GM23338 (cell line): Measurements from ENCODE around the gene HOXA5. TPM values are rescaled to one million over a fixed set of nuclear protein-coding genes. Genes with fewer than 3 reads are reported as not detected.
A peak's percentile ranks its signal among the peaks of the same experiment; 100 is the strongest.

Experiments used
- ATAC-seq: fragments of 200-7000 bp; cut with Tn5 transposase; 3 replicates; pipeline ENCODE4 v1.9.1; 2020
- DNase-seq: peaks from one replicate; pipeline ENCODE4 v3.0.0-alpha.2; 2015; ENCODE audit warnings: low spot score
- H2AFZ ChIP-seq: fragments of 200-600 bp; sonication (generic); 2 replicates; pipeline ENCODE4 v1.8.0; 2016; ENCODE audit warnings: antibody characterized with exemption, mild to moderate bottlenecking, moderate library complexity
- H3F3A ChIP-seq: fragments of 200-600 bp; sonication (generic); replicated peaks from 2 replicates; pipeline ENCODE4 v1.8.0; 2017; ENCODE audit warnings: antibody characterized with exemption, mixed run types, low read depth
- H3K27ac ChIP-seq: fragments of 200-600 bp; sonication (generic); 2 replicates; pipeline ENCODE4 v1.6.1; 2016; ENCODE audit warnings: low read depth
- H3K27me3 ChIP-seq: fragments of 200-600 bp; sonication (generic); 2 replicates; pipeline ENCODE4 v1.8.0; 2016; ENCODE audit warnings: mild to moderate bottlenecking, mixed run types, moderate library complexity; ENCODE audit not compliant: insufficient read depth
- H3K36me3 ChIP-seq: fragments of 200-600 bp; sonication (generic); 2 replicates; pipeline ENCODE4 v1.8.0; 2016; ENCODE audit warnings: mild to moderate bottlenecking; ENCODE audit not compliant: insufficient read depth
- H3K4me1 ChIP-seq: fragments of 200-600 bp; sonication (generic); 2 replicates; pipeline ENCODE4 v1.8.0; 2016; ENCODE audit warnings: mild to moderate bottlenecking, moderate library complexity; ENCODE audit not compliant: insufficient read depth
- H3K4me2 ChIP-seq: fragments of 200-600 bp; sonication (generic); 2 replicates; pipeline ENCODE4 v1.7.1; 2017; ENCODE audit warnings: mixed run types
- H3K4me3 ChIP-seq: fragments of 200-600 bp; sonication (generic); 2 replicates; pipeline ENCODE4 v1.6.1; 2016; ENCODE audit warnings: mixed run types
- H3K79me2 ChIP-seq: fragments of 200-600 bp; sonication (generic); replicated peaks from 2 replicates; pipeline ENCODE4 v1.8.0; 2017; ENCODE audit warnings: mild to moderate bottlenecking; ENCODE audit not compliant: insufficient read depth
- H3K9me2 ChIP-seq: fragments of 200-600 bp; sonication (generic); 2 replicates; pipeline ENCODE4 v1.8.0; 2017; ENCODE audit not compliant: insufficient read depth
- H4K20me1 ChIP-seq: fragments of 200-600 bp; sonication (generic); replicated peaks from 2 replicates; pipeline ENCODE4 v1.8.0; 2017; ENCODE audit warnings: mild to moderate bottlenecking; ENCODE audit not compliant: insufficient read depth
- H3K27ac Mint-ChIP-seq: 2 replicates; pipeline ENCODE4 v1.8.0; 2020; ENCODE audit warnings: inconsistent platforms, mild to moderate bottlenecking, moderate library complexity, mixed read lengths
- H3K27me3 Mint-ChIP-seq: 3 replicates; pipeline ENCODE4 v1.8.0; 2022; ENCODE audit warnings: low read depth, mild to moderate bottlenecking, moderate library complexity, mixed read lengths, inconsistent platforms; ENCODE audit not compliant: insufficient read depth, poor library complexity
- H3K36me3 Mint-ChIP-seq: 3 replicates; pipeline ENCODE4 v1.8.0; 2021; ENCODE audit warnings: low read depth, mild to moderate bottlenecking, inconsistent platforms, moderate library complexity, mixed read lengths
- H3K4me1 Mint-ChIP-seq: 3 replicates; pipeline ENCODE4 v1.8.0; 2020; ENCODE audit warnings: mild to moderate bottlenecking, inconsistent platforms, mixed read lengths
- H3K4me3 Mint-ChIP-seq: 3 replicates; pipeline ENCODE4 v1.8.0; 2021; ENCODE audit warnings: moderate library complexity, mild to moderate bottlenecking, inconsistent platforms, mixed read lengths
- H3K9me3 Mint-ChIP-seq: 3 replicates; pipeline ENCODE4 v1.8.0; 2020; ENCODE audit warnings: moderate library complexity, mild to moderate bottlenecking, inconsistent platforms, mixed read lengths
- CTCF ChIP-seq, 2 experiments: fragments of 200-600 bp in 1 of 2; sonication (generic) in 1 of 2; conservative IDR thresholded peaks; 2 replicates each; pipeline versions ENCODE4 v1.5.1 to v1.6.1; 2016 to 2017; ENCODE audit warnings: antibody characterized with exemption in 2 of 2, low read depth in 2 of 2, mild to moderate bottlenecking in 2 of 2, moderate library complexity in 1 of 2
- EZH2 ChIP-seq: fragments of 200-600 bp; sonication (generic); IDR thresholded peaks from one replicate; pipeline ENCODE4 v1.8.0; 2017; ENCODE audit warnings: antibody characterized with exemption, mild to moderate bottlenecking, low read depth; ENCODE audit not compliant: unreplicated experiment
- EZH2phosphoT487 ChIP-seq: fragments of 200-600 bp; sonication (generic); IDR thresholded peaks from one replicate; pipeline ENCODE4 v1.8.1; 2018; ENCODE audit warnings: antibody characterized with exemption; ENCODE audit not compliant: unreplicated experiment
- POLR2AphosphoS5 ChIP-seq: IDR thresholded peaks from 2 replicates; pipeline ENCODE4 v1.6.1; 2016; ENCODE audit warnings: antibody characterized with exemption, low read depth
- STAT1 ChIP-seq: IDR thresholded peaks from one replicate; pipeline ENCODE4 v1.6.1; 2016; ENCODE audit warnings: antibody characterized with exemption; ENCODE audit not compliant: unreplicated experiment
- polyA plus RNA-seq: library from polyadenylated mRNA; unstranded; fragments of >200 nt; fragmentation: Nextera tagmentation; extraction: Ambion mirVana; gene quantifications from 2 replicates; pipeline ENCODE4 v1.2.1, GENCODE V29; 2016
- total RNA-seq: library from RNA; depleted of rRNA; stranded (reverse); fragments of >200 nt; shearing (Covaris generic); gene quantifications from 2 replicates; pipeline ENCODE4 v1.2.3, GENCODE V29; 2014

HOXA5 gene
- total and polyA plus RNA-seq, 2 experiments from 2014 or later = not detected

- no peak overlapping the region for H3K4me3 Mint-ChIP-seq
- H3K27ac ChIP-seq = no peak overlapping the region
- no peaks in the 10 kb centered on the region for H3K79me2 ChIP-seq
- H2AFZ ChIP-seq = no peak overlapping the region
- H3K27me3 Mint-ChIP-seq = peaks cover 96% of the 10 kb centered on the region
- H3K36me3 ChIP-seq = no peaks in the 10 kb centered on the region
- DNase-seq = no peak
- ATAC-seq = no peak
- no peak overlapping the region for H3K27ac Mint-ChIP-seq
- H3F3A ChIP-seq = peaks cover 47% of the 10 kb centered on the region
- TF ChIP-seq EZH2 (peak; percentile 60), POLR2AphosphoS5 (no peak)
- no peak overlapping the region for H3K4me3 ChIP-seq
- H3K27me3 ChIP-seq = peaks cover 97% of the 10 kb centered on the region
- H3K36me3 Mint-ChIP-seq = no peaks in the 10 kb centered on the region
- peaks cover 63% of the 10 kb centered on the region for H4K20me1 ChIP-seq
- peaks cover 30% of the 10 kb centered on the region for H3K4me1 ChIP-seq
- H3K9me2 ChIP-seq = no peaks in the 10 kb centered on the region
- peaks cover 10% of the 10 kb centered on the region; the same call in 1 of the 3 replicates for H3K9me3 Mint-ChIP-seq
- peaks cover 10% of the 10 kb centered on the region for H3K4me1 Mint-ChIP-seq
- 0 out of 2 replicates have a peak overlapping the region, but pooled peaks have one; percentile 57 for H3K4me2 ChIP-seq
Observed at GRCh38 chr7:27118580-27118979, 24.9 kb downstream of the HOXA5 start.

GRCh38 chr7:27117887-27118491 lies 25.5 kb downstream of the HOXA5 start:
- no peak overlapping the region for H2AFZ ChIP-seq
- H3K9me3 Mint-ChIP-seq = peaks cover 8% of the 10 kb centered on the region; the same call in 1 of the 3 replicates
- H3K36me3 ChIP-seq = no peaks in the 10 kb centered on the region
- H3K9me2 ChIP-seq = no peaks in the 10 kb centered on the region
- H3F3A ChIP-seq = peaks cover 48% of the 10 kb centered on the region
- peaks cover 95% of the 10 kb centered on the region for H3K27me3 Mint-ChIP-seq
- 0 out of 2 replicates have a peak overlapping the region, but pooled peaks have one; percentile 32 for H3K4me3 ChIP-seq
- no peaks in the 10 kb centered on the region for H3K36me3 Mint-ChIP-seq
- no peak overlapping the region; the same call in 2 of the 3 replicates for H3K4me3 Mint-ChIP-seq
- H3K4me1 ChIP-seq = peaks cover 34% of the 10 kb centered on the region
- ATAC-seq (no peak), DNase-seq (peak; percentile 44)
- peak overlapping the region; percentile 57 for H3K4me2 ChIP-seq
- H3K4me1 Mint-ChIP-seq = peaks cover 9% of the 10 kb centered on the region
- no peak overlapping the region for H3K27ac Mint-ChIP-seq
- H3K27me3 ChIP-seq = peaks cover 97% of the 10 kb centered on the region
- TF ChIP-seq POLR2AphosphoS5 (no peak), CTCF (conservative IDR thresholded peaks at IDR 0.05; ENCODE audit: low read depth in 2 of 2) (no peak), EZH2 (peak; percentile 89), EZH2phosphoT487 (peak; percentile 71)
- H3K79me2 ChIP-seq = no peaks in the 10 kb centered on the region
- H4K20me1 ChIP-seq = peaks cover 62% of the 10 kb centered on the region
- no peak overlapping the region for H3K27ac ChIP-seq

GRCh38 chr7:27116962-27117886 lies 26.3 kb downstream of the HOXA5 start:
- peak overlapping the region; percentile 57; the same call in 1 of the 2 replicates for H3K4me2 ChIP-seq
- no peak overlapping the region for H3K27ac ChIP-seq
- H3K27me3 ChIP-seq = peaks cover 97% of the 10 kb centered on the region
- H2AFZ ChIP-seq = no peak overlapping the region
- DNase-seq = peak; percentile 75
- peaks cover 4% of the 10 kb centered on the region; the same call in 1 of the 3 replicates for H3K9me3 Mint-ChIP-seq
- H3K27me3 Mint-ChIP-seq = peaks cover 95% of the 10 kb centered on the region
- H3K9me2 ChIP-seq = no peaks in the 10 kb centered on the region
- H3K4me1 Mint-ChIP-seq = peaks cover 9% of the 10 kb centered on the region
- H3K36me3 Mint-ChIP-seq = no peaks in the 10 kb centered on the region
- H3K79me2 ChIP-seq = no peaks in the 10 kb centered on the region
- H3K4me3 ChIP-seq = 0 out of 2 replicates have a peak overlapping the region, but pooled peaks have one; percentile 32
- no peak overlapping the region for H3K4me3 Mint-ChIP-seq
- peak; percentile 19 for ATAC-seq
- TF ChIP-seq EZH2 (peak; percentile 72), STAT1 (no peak)
- no peaks in the 10 kb centered on the region for H3K36me3 ChIP-seq
- no peak overlapping the region for H3K27ac Mint-ChIP-seq
- H3F3A ChIP-seq = peaks cover 50% of the 10 kb centered on the region
- H4K20me1 ChIP-seq = peaks cover 65% of the 10 kb centered on the region
- peaks cover 33% of the 10 kb centered on the region for H3K4me1 ChIP-seq
